ENCODE data around the gene CFAP70.

DNA sequence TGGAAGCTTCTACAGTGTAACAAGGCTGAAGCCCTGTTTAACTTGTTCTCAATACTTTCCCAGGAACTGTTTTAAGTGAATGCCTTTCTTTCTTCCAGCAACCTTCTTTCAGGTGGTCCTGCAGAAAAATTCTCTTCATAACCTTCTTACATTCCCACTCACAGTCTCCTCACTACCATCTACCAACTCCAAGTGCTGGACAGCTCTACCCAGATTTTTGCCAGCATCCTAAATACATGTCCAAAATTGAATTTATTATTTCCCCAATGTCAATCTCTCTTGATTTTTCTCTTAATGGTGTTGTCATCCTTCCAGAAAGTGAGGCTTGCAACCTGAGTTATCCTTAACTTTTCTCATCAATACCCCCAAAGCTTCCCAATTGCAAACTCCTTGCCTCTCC is 48.2 kb downstream of the CFAP70 start:
- TF ChIP-seq, protein P1, sequence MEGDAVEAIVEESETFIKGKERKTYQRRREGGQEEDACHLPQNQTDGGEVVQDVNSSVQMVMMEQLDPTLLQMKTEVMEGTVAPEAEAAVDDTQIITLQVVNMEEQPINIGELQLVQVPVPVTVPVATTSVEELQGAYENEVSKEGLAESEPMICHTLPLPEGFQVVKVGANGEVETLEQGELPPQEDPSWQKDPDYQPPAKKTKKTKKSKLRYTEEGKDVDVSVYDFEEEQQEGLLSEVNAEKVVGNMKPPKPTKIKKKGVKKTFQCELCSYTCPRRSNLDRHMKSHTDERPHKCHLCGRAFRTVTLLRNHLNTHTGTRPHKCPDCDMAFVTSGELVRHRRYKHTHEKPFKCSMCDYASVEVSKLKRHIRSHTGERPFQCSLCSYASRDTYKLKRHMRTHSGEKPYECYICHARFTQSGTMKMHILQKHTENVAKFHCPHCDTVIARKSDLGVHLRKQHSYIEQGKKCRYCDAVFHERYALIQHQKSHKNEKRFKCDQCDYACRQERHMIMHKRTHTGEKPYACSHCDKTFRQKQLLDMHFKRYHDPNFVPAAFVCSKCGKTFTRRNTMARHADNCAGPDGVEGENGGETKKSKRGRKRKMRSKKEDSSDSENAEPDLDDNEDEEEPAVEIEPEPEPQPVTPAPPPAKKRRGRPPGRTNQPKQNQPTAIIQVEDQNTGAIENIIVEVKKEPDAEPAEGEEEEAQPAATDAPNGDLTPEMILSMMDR (conservative IDR thresholded peaks at IDR 0.05; ENCODE audit: low read depth, low read length): no peak
- TF ChIP-seq EZH2 (IDR thresholded peaks at IDR 0.05; ENCODE audit: borderline replicate concordance, low read depth, low read length, poor library complexity, severe bottlenecking): no peak
